NCI-H1417 treated with DMSO at 0.1 percent for 48 hours (cell line): ENCODE measurements around the gene UBLCP1.
"Not testable (repeated sequence)": the region's sequence is repeated elsewhere in the genome, so short reads cannot be mapped to it uniquely, and the experiment has no call there.

Experiments
- DNase-seq: peaks from one replicate; lab custom pipeline; 2025; lab: John Stamatoyannopoulos, UW

The UBLCP1 gene, protein sequence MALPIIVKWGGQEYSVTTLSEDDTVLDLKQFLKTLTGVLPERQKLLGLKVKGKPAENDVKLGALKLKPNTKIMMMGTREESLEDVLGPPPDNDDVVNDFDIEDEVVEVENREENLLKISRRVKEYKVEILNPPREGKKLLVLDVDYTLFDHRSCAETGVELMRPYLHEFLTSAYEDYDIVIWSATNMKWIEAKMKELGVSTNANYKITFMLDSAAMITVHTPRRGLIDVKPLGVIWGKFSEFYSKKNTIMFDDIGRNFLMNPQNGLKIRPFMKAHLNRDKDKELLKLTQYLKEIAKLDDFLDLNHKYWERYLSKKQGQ

DNA sequence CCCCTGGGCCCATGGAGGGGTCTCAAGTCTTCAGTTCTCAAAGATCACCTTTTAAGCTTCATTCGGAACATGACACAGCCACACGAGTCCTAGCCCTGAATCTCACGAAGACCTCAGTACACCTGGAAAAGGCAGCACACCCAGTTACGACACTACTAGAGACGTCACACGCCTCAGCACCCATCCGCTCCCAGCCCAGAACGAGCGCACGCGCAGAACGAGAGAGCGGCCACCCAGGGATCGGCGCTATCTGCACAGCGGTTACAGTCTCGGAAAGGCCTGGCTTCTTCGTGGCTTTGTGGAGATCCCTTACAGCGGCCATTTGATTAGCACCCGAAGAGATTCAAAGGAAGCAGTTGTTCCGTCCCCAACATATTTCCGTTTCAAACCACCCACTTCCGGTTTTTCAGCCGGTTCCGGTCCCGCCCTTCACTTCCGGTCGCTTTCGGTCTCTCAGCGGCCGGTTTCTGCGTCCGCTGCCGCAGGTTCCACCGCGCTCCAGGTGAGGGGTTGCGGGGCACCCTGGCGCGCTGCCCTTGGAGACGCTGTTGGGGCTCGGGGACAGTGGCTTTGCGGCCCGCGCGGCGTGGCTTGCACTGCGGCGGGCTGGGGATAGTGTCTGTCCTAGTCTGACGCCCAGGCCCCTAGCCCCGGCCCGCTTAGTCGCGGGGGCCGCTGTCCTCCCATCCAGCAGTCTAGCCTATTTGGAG lies at the start of gene UBLCP1:
UBLCP1 (plus strand) TSS at position 432 of the 710 bp plus-strand sequence. CDS start 5,626 bp downstream, outside the sequence.
- DNase-seq: peak; percentile 45

DNA sequence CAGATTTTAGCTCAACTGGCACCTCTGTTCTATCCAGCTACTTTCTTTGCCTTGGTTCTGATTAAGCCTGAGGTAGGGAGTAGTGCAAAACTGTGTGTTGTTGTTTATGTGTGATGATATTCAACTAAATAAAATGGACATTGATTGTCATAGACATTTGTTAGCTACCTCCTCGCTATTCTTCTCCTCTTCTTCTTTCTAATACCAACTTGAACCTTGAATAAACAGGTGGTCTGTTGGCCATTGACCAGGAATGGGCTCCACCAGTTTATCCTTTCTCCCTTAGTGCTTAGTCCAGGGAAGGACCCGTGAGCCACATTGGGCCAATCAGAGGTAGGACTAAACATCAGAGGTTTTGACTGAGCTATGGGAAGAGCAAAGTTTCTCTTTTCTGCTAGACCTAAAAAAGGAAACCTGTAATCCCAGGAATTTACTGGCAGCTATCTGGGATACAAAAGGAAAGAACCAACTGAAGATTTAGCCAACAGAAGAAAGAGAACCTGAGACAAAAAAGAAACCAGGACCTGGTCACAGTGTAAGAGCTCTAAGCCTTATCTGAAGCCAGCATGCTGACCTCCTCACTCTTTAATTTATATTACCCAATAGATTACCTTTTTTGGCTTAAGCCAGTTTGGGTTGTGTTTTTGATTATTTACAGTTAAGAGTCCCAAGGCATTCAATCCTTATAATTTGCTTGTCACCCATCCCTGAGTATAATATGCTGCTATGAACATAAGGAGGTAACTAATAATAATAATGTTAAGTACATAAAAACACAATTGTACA lies 48.4 kb upstream of the UBLCP1 start:
- DNase-seq: no peak

DNA sequence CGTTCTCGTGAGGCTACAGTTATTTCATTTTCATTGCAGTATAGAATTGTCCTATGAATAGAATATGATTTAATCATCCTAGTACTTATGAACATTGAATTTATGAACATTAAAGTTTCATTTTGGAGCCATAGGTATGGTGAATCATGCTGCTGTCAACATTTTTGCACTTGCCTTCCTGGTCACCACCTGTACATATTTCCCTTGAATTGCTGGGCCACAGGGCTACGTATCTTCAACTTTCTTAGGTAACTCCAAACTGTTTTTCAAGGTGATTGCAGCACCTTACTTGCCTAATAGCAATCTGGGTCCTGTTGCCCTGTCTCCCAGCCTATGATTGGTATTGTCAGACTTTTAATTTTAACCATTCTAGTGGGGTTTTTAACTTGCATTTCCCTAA lies 47.2 kb upstream of the UBLCP1 start:
- no peak for DNase-seq

DNA sequence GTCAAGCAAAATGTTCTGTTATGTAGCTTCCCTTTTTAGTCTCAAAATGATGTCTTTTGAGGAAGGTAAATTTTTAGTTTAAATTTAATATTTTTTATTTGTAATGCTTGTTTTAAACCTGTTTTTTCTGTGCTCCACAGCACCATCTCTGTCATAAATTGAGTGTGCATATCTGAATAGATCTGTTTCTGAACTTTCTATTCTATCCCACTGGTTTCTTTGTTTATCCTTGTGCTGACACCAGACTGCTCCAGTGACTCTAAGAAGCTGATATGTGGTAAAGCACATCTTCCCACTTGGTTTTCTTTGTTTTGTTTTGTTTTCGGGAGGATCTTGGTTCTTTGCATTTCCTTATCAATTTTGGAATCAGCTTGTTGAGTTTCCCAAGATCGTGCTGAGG lies 46.6 kb upstream of the UBLCP1 start:
- no peak for DNase-seq

DNA sequence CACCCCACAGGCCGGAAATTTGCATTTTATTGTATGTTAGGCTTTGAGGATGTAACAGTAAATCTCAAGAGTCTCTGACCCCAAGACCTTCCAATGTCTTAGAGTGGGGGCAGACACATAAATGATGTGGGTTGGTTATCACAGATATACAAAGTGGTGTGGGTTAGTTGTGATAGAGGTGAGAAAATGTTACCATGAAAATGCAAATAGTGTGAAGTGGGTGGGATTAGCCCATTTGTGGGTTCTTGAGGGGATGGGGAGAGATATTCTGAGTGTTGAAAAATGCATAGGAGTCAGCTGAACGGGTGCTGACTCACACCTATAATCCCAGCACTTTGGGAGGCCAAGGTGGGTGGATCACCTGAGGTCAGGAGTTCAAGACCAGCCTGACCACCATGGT lies 45.9 kb upstream of the UBLCP1 start:
- DNase-seq: no peak

DNA sequence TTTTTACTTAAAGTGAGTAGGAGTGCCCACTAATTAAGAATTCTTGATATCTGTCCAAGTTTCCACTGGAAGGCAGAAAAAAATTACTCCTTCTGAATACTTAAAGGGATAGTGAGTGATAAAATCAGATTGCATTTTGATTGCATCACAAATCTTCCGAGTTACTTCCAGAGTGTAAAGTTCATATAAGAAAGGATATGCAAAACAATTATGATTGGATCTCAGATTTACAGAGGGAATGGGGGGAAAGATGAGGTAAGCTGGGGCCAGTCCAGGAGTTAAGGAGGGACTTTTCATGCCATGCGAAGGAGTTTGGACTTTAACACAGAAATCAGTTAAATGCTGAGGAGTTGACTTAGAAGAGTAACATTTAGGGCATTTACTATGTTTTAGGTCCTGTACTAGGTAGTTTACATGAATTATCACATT lies 44.5 kb upstream of the UBLCP1 start:
- no peak for DNase-seq

DNA sequence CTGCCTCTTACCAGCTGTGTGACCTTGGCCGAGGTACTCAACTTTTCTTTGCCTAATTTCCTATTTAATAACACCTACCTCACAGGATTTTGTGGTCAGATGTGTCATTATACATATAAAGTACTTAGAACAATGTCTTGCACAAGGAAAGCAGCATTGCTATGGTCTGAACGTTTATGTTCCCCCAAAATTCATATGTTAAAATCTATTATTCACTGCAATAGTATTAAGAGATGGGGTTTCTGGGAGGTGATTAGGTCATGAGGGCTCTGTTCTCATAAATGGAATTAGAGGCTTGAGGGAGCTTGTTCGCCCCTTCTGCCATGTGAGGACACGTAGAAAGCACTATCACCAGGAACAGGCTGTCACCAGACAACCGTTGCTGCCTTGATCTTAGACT lies 42.9 kb upstream of the UBLCP1 start:
- DNase-seq: no peak

DNA sequence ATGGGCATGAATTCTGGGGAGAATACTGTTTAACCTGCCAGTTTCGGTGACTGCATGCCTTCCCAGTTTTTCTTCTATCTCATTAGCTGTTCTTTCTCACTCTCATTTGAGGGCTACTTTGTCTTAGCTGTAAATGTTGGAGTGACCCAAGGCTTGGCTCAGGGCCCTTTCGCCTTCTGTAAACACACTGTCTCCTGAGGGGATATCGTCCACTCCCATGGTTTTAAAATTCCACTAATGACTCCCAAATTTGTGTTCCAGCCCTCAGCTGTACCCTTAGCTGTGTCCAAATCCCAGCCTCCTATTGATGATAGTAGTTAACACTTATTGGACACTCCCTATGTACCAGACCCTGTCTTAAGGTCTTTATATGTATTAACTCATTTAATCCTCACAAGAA lies 39.6 kb upstream of the UBLCP1 start:
- no peak for DNase-seq

DNA sequence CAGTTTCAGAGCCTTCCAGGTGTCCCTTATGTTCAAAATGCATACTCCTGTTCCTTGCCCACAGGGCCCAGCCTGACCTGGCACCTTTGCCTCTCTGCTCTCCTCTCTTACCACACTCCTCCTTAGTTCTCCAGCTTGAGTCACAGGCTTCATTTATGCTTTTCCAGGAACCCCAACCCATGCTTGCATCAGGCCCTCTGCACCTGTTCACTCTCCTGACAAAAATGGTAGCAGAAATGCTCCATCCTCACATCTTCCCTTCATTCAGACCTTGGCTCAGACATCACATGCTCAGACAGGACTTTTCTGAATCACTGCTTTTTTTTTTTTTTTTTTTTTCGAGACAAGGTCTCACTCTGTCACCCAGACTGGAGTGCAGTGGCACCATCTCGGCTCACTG lies 38.6 kb upstream of the UBLCP1 start:
- no peak for DNase-seq

DNA sequence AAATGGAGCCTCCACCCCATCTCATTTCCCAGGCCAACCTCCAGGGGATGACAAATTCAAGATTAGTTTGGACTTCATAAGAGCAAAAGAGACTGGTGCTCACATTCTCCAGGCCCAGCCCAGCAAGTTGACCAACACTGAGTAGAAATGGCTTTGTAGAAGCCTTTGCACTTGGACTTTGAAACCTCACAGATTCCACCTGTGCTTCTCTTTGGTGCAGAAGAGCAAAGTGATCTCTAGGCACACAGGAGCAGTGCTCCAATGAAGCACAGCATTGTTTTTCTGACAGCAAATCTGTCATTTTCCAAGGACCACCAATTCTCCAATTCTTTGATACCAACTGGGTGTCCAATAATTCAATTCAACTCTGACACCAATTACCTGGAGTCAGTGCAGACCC lies 36.6 kb upstream of the UBLCP1 start:
- DNase-seq: no peak

DNA sequence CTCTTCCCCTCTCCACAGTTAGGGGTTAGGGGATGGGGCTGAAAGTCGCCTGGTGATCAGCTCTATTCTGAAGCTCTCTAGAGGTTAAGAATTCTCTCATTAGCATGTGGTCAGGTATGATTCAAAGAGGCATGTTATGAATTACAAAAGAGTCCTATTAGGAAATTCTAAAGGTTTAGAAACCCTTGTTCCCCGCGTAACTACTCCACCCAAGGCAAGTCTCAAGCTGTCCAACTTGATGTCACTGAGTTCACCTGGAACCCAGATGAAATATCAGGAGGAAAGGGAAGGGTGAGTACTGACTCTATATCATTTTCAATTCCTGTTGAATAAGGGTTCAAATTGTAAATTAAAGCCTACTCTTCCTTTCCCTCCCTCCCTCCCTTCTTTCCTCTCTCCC lies 35.6 kb upstream of the UBLCP1 start:
- DNase-seq: no peak

DNA sequence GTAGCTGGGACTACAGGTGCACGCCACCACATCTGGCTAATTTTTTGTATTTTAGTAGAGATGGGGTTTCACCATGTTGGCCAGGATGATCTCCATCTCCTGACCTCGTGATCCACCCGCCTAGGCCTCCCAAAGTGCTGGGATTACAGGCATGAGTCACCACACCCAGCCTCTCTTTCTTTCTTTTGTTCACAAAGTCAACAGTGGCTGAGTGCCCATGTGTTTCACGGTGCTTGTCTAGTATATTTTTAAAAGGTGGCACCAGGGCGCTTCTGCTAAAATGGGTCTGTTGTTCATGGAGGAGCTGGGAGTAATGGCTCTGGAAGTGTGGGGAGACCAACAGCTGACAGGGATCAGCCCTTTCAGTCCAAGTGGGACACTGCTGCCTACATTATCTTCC lies 35.0 kb upstream of the UBLCP1 start:
- DNase-seq: not testable (repeated sequence)

DNA sequence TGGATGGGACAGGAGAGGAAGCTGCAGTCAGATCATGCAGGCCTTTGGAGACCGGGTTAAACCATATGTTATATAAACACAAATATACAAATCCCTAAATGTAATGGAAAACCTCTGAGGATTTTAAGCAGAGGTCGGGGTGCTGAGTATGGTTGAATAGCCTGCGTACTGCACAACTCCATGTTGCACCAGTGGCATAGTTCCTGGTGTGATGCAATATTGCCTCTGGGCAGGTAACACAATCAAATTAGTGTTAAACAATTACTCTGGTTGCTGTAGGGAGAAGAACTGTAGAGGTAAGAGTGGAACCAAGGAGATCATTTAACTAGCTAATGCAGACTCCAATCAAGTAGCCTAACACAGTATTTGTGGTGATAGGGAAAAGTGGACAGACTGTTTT lies 32.4 kb upstream of the UBLCP1 start:
- no peak for DNase-seq

DNA sequence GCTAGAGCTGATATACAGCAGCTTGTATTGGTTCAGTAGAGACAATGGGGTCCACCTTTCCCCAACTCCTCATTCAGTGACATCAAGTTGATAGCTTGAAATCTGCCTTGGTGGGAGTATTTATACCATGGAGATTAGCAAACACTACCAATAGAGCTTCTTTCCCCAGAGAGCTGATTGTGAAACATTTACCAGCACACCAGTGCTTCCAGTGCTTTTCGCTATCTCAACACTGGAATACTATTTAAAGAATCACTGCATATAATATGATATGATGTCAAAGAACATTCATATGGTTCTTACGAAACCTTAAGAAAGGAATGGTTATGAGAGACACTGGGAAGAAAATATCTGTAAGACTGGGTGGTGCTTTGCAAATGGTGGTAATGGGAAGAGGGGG lies 31.9 kb upstream of the UBLCP1 start:
- no peak for DNase-seq

DNA sequence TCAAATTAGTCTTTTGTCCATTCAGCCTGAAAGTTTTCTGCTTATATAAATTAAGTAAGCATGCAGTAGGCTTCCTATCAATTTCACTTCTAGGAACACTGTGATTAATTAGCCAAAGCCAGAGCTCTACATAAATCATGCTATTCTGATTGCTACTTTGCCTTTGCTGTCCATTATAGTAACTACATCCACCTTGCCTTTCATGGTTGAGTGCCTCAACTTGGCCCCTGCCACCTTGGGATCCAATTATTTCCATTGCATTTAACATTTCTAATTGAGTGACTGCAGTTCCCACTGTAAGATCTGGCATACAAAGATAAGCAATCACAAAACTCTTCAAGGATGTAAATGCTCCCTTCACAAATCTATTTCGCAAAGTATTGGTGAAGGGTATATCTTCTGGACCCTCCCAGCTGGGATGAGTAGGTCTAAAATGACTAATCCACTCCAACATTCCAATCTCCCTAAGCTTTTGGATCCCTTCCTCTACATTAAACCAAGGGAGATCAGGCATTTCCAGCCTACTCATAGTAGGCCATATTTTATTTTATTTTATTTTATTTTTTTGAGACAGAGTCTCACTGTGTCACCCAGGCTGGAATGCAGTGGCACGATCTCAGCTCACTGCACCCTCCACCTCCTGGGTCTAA lies 27.1 kb upstream of the UBLCP1 start:
- not testable (repeated sequence) for DNase-seq

DNA sequence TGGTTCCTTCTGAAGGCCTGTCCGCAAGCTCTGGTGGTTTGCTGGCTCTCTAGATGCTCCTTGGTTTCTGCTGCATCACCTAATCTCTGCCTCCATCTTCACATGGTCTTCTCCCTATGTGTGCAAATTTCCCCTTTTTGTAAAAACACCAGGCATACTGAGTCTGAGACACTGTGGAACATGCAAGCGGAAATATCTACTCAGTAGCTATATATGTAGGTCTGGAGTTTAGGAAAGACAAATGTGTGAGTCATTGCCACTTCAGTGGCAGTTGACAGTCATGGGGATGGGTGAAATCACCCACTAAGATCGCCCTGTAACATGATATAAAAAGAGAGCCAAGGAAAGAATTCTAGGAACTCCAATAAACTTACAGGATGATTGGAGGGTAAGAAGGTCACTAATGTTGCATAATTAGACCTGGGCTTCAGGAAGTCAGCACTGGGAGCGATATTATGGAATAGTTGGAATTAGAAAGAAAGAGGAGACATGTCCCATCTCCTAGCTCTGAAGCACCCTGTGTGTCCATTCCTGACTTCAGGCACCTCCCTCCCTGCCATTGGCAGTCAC lies 22.7 kb upstream of the UBLCP1 start:
- DNase-seq: no peak

DNA sequence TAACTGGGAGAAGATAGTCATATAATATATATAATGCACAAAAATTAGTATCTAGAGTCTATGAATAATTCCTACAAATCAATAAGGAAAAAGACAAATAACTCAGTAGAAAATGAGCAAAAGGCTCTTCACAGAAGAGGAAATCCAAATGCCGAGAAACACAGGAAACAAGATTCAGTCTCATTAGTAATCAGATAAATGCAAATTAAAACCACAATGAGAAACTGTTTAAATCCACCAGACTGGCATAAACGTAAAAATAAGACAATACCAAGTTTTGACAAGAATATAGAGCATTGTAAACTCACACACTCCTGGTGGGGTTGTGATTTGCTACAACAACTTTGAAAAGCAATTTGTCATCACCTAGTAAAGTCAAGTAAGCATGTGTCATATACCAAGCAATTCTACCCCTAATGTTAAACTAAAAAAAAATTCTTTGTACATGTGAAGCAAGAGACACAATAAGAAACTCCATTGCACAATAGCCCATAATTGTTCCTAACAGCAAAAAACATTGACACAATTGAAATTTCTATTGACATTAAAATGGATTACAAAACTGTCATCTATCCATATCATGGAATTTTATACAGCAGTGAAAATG lies 21.0 kb upstream of the UBLCP1 start:
- no peak for DNase-seq

DNA sequence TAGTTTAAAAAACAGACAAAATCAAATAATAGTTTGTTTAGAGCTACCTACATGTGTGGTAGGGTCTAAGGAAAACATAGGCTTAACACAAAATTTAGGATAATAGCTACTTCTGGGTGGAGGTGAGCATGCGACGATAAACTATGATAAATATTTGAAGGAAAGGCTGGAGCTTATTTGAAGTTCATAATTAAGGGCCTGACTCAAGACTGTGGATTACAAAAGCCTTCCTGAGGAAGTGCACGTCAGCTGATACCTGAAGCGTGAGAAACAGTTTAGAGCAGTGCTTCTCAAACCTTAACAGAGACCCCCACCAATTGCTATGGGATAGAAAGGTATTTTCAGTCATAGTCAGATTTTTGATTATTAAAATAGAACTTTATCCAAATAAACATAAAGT lies 20.4 kb upstream of the UBLCP1 start:
- no peak for DNase-seq

DNA sequence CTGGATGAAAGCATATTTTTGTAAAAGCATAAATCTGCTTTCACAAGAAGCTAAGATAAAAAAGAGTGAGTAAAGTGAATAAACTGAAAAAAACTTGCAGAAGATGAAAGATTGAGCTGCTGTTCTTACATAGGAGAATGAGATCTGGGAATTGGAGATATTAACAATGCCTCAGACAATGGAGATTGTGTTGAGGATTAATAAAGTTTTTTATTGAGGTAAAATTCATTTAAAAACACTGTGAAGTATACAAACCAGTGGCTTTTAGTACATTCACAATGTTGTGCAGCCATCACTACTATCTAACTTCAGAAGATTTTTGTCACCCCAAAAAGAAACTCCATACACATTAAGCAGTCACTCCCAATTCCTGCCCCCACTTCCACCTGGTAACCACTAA lies 19.7 kb upstream of the UBLCP1 start:
- DNase-seq: no peak

DNA sequence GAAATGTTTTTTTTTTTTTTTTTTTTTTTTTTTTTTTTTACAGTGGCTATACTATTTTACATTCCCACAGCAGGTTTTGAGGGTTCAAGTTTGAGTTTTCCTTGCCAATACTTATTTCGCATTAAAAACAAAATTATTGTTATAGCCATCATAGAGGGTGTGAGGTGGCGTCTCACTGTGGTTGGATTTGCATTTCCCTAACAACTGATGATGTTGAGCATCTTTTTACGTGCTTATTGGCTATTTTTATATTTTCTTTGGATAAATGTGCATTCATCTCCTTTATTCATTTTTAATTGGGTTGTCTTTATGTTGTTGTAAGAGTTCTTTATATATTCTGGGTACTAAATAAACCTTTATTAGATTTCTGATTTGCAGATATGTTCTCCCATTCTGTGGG lies 18.9 kb upstream of the UBLCP1 start:
- DNase-seq: no peak

DNA sequence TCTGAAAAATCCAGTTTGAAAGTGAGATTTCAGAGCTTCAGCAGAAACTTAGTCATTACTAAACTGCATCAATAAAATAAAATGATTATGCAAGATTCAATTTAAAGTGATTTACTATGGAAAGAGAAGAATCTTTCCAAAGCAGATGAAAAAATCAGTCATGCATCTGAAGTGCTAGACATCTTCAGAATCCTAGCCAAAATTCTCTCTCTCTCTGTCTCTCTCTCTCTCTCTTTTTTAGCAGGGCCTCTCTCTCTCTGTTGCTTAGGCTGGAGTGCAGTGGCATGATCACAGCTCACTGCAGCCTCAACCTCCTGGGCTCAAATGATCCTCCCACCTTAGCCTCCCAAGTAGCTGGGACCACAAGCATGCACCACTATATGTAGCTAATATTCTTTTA lies 18.2 kb upstream of the UBLCP1 start:
- no peak for DNase-seq

DNA sequence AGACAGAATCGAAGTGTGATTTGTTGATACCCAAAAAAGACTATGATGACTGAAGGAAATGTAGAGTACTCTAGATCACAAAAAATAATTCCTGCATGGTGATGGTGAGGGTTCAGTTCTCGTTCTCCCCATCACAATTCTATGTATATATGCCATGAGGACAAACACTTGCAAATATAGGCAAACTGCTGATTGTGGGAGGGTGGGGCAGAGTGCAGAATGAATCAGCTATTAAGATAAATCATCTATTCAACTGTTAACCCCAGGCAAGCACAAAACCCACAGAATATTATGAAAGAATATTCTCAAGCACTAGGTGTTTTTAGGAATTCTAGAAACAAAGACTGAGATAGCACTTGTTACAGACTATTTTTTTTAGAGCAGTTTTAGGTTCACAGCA lies 13.9 kb upstream of the UBLCP1 start:
- DNase-seq: no peak
